LNCaP clone FGC (cell line): ENCODE data around the gene SNRNP25.

Experiments
- DNase-seq: peaks from one replicate; pipeline ENCODE4 v3.0.0-alpha.2; 2011; ENCODE audit warnings: low read depth
- H3K4me3 ChIP-seq: 2 replicates; pipeline ENCODE4 v1.5.1; 2011; ENCODE audit warnings: mild to moderate bottlenecking, low read depth, low read length, control low read depth
- CTCF ChIP-seq: IDR thresholded peaks from 2 replicates; pipeline ENCODE4 v1.5.1; 2012; ENCODE audit warnings: mild to moderate bottlenecking; ENCODE audit not compliant: control insufficient read depth, insufficient read depth; ENCODE audit errors: extremely low read depth

Gene SNRNP25

DNA sequence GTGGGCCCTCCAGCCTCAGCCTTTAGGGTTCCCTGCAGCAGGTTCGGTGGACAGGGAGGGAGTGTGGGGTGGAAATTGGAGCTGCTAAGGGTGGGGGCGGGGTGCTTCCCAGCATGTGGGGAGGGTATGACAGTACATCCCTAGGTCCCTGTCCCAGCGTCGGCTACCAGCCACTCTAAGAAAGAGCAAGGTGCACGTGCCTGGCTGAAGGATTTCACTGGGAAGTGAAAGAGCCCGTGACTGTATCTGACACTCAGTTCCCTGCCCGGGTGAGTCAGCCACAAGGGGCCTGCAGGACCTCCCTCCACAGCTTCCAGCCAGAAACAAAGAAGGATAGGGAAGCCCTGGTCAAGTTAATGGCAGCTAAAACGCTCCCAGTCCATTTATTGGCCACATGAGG, 4.1 kb downstream of the SNRNP25 start:
- TF ChIP-seq CTCF = no peak
- no peak overlapping the region for H3K4me3 ChIP-seq
- no peak for DNase-seq

GRCh38 chr16:58491-59439, 5.1 kb downstream of the SNRNP25 start:
- no peak for TF ChIP-seq CTCF
- DNase-seq = no peak
- H3K4me3 ChIP-seq = no peak overlapping the region

DNA sequence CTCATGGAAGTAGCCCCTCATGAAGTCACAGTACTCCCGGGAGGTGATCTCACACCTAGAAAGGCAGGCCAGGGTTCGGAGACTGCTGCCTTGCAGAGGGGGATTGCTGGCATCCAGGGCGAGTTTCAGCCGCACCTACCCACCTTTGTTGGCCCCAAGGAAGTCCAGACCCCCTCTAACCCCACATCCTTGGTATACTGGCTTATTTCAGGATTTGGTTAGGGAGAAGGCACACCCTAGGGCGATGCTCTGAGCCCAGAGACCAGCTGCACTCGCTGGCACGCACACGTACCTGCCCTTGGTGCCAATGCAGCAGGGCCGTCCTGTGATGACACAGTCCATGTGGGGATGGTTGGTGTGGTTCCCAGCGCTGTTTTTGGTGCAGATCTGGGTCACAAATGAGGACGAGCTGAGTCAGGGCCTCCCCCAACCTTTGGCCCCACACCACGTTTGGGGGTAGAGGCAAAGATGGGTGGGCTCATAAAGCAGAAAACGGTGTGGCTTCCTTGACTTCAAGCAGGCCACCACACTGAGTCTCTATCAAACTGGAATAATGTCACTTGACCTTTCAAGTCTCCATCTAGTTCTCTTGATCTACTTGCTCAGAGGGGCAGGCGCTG, 5.9 kb downstream of the SNRNP25 start:
- H3K4me3 ChIP-seq = no peak overlapping the region
- no peak for TF ChIP-seq CTCF
- no peak for DNase-seq

DNA sequence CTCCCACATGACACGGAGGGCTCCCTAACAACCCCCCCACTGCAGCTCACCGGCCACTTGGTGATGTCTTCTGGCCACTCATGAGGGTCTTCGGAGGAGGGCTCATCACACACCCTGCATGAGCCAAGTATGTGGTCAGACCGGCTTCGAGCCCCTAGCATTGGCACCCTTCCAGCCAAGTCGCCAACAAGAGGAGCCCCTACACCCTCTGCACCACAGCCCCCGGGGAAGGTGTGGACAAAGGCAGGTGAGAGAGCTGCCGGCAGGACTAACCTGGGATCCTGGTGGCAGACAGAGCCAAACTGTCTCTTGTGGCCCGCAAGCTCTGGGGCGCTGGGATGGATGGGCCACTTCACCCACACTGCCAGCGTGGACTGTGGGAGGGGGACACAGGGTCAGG, 6.5 kb downstream of the SNRNP25 start:
- no peak overlapping the region for H3K4me3 ChIP-seq
- DNase-seq = no peak
- no peak for TF ChIP-seq CTCF

- DNase-seq = no peak
- no peak for TF ChIP-seq CTCF
Observed at GRCh38 chr16:60929-61878, 7.6 kb downstream of the SNRNP25 start.

GRCh38 chr16:61879-62281, 8.3 kb downstream of the SNRNP25 start:
- no peak for DNase-seq
- no peak for TF ChIP-seq CTCF
- no peak overlapping the region for H3K4me3 ChIP-seq

More at GRCh38 chr16:60929-61878, 7.6 kb downstream of the SNRNP25 start:
- no peak overlapping the region for H3K4me3 ChIP-seq
